ENCODE results near the gene PLAC9. TPM values are rescaled to one million over a fixed set of nuclear protein-coding genes. Genes with fewer than 3 reads are reported as not detected.
A peak's percentile ranks its signal among the peaks of the same experiment; 100 is the strongest.

PLAC9 gene
- total RNA-seq, 1 experiment from 2014 or later: 7.3 TPM

- Mint-ChIP-seq H3K27ac (peak overlapping the region; percentile 73; the same call in 1 of the 2 replicates), H3K4me3 (no peak overlapping the region), H3K27me3 (ENCODE audit: low read depth) (peaks cover 10% of the 10 kb centered on the region), H3K36me3 (no peaks in the 10 kb centered on the region), H3K9me3 (no peaks in the 10 kb centered on the region), H3K4me1 (peaks cover 10% of the 10 kb centered on the region)
- ATAC-seq (peak; percentile 77), DNase-seq (ENCODE audit: low spot score) (peak; percentile 30)
- TF ChIP-seq USF2 (CRISPR knock-in tag; IDR thresholded peaks at IDR 0.05): no peak
- no peak for TF ChIP-seq PREB (CRISPR knock-in tag; IDR thresholded peaks at IDR 0.05; ENCODE audit: borderline replicate concordance)
- no peak for TF ChIP-seq CBFB (CRISPR knock-in tag; IDR thresholded peaks at IDR 0.05; ENCODE audit: low read depth)
- no peak for TF ChIP-seq ZNF232 (CRISPR knock-in tag; IDR thresholded peaks at IDR 0.05)
- no peak for TF ChIP-seq ZMAT4 (CRISPR knock-in tag; IDR thresholded peaks at IDR 0.05)
- no peak for TF ChIP-seq JUN (CRISPR knock-in tag; IDR thresholded peaks at IDR 0.05)
- ChIA-PET CTCF (interaction anchor here (1.5 kb wide), 1 partner anchor 17 kb away, joined by 3 read pairs; no protein-coding TSS in a partner anchor), POLR2A (interaction anchor here (0.7 kb wide), 1 partner anchor 1163 kb away, joined by 3 read pairs; no protein-coding TSS in a partner anchor)
These were observed 5.7 kb upstream of the PLAC9 start for GRCh38 chr10:80126876-80127275.

- POLR2A ChIA-PET: interaction anchor here (1.5 kb wide), 1 partner anchor 52 kb away, joined by 3 read pairs; no protein-coding TSS in a partner anchor
- Mint-ChIP-seq H3K4me3 (peak overlapping the region; percentile 63), H3K9me3 (no peaks in the 10 kb centered on the region), H3K36me3 (no peaks in the 10 kb centered on the region), H3K27me3 (ENCODE audit: low read depth) (peaks cover 31% of the 10 kb centered on the region), H3K4me1 (peaks cover 21% of the 10 kb centered on the region), H3K27ac (no peak overlapping the region; the same call in 1 of the 2 replicates)
- DNase-seq (ENCODE audit: low spot score) (no peak), ATAC-seq (peak; percentile 8; the same call in 1 of the 2 replicates)
- CTCF ChIA-PET: interaction anchor here (0.9 to 4.8 kb wide), 7 partner anchors 13 to 152 kb away, joined by 3 to 31 read pairs (median 6); no protein-coding TSS in a partner anchor
- no peak for TF ChIP-seq ZNF425 (CRISPR knock-in tag; conservative IDR thresholded peaks at IDR 0.05)
- TF ChIP-seq PREB (CRISPR knock-in tag; IDR thresholded peaks at IDR 0.05; ENCODE audit: borderline replicate concordance): no peak
These were observed 1.0 kb upstream of the PLAC9 start for GRCh38 chr10:80131499-80131901.

GRCh38 chr10:80133206-80133605, 676 bp downstream of the PLAC9 start:
- CTCF ChIA-PET: interaction anchor here (0.8 to 4.8 kb wide), 7 partner anchors 9 to 127 kb away, joined by 3 to 31 read pairs (median 8); no protein-coding TSS in a partner anchor
- POLR2A ChIA-PET: no interaction called here
- Mint-ChIP-seq H3K4me3 (peak overlapping the region; percentile 74), H3K9me3 (no peaks in the 10 kb centered on the region), H3K4me1 (peaks cover 25% of the 10 kb centered on the region), H3K27me3 (ENCODE audit: low read depth) (peaks cover 31% of the 10 kb centered on the region), H3K27ac (no peak overlapping the region), H3K36me3 (no peaks in the 10 kb centered on the region)
- no peak for DNase-seq (ENCODE audit: low spot score)
- no peak; the same call in 1 of the 2 replicates for ATAC-seq
- TF ChIP-seq ZNF232 (CRISPR knock-in tag; IDR thresholded peaks at IDR 0.05) (no peak), E2F1 (CRISPR knock-in tag; IDR thresholded peaks at IDR 0.05) (no peak), SMAD4 (CRISPR knock-in tag; IDR thresholded peaks at IDR 0.05) (no peak), ZNF423 (CRISPR knock-in tag; IDR thresholded peaks at IDR 0.05) (no peak), FOXP4 (CRISPR knock-in tag; IDR thresholded peaks at IDR 0.05) (no peak), GRHL2 (CRISPR knock-in tag; IDR thresholded peaks at IDR 0.05; ENCODE audit: insufficient replicate concordance, severe bottlenecking) (no peak), AFF4 (CRISPR knock-in tag; IDR thresholded peaks at IDR 0.05; ENCODE audit: borderline replicate concordance) (no peak)

Data from WTC11 (cell line).